Limb (tissue), 2 donors: Measurements from ENCODE around the gene ADAMTS9.

Experiments used
- DNase-seq, 2 donors: peaks; one replicate each; pipeline ENCODE4 v3.0.0-alpha.2; 2016; ENCODE audit errors: extremely low spot score in 2 of 2

Gene ADAMTS9, protein sequence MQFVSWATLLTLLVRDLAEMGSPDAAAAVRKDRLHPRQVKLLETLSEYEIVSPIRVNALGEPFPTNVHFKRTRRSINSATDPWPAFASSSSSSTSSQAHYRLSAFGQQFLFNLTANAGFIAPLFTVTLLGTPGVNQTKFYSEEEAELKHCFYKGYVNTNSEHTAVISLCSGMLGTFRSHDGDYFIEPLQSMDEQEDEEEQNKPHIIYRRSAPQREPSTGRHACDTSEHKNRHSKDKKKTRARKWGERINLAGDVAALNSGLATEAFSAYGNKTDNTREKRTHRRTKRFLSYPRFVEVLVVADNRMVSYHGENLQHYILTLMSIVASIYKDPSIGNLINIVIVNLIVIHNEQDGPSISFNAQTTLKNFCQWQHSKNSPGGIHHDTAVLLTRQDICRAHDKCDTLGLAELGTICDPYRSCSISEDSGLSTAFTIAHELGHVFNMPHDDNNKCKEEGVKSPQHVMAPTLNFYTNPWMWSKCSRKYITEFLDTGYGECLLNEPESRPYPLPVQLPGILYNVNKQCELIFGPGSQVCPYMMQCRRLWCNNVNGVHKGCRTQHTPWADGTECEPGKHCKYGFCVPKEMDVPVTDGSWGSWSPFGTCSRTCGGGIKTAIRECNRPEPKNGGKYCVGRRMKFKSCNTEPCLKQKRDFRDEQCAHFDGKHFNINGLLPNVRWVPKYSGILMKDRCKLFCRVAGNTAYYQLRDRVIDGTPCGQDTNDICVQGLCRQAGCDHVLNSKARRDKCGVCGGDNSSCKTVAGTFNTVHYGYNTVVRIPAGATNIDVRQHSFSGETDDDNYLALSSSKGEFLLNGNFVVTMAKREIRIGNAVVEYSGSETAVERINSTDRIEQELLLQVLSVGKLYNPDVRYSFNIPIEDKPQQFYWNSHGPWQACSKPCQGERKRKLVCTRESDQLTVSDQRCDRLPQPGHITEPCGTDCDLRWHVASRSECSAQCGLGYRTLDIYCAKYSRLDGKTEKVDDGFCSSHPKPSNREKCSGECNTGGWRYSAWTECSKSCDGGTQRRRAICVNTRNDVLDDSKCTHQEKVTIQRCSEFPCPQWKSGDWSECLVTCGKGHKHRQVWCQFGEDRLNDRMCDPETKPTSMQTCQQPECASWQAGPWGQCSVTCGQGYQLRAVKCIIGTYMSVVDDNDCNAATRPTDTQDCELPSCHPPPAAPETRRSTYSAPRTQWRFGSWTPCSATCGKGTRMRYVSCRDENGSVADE (N-terminal part only)

DNA sequence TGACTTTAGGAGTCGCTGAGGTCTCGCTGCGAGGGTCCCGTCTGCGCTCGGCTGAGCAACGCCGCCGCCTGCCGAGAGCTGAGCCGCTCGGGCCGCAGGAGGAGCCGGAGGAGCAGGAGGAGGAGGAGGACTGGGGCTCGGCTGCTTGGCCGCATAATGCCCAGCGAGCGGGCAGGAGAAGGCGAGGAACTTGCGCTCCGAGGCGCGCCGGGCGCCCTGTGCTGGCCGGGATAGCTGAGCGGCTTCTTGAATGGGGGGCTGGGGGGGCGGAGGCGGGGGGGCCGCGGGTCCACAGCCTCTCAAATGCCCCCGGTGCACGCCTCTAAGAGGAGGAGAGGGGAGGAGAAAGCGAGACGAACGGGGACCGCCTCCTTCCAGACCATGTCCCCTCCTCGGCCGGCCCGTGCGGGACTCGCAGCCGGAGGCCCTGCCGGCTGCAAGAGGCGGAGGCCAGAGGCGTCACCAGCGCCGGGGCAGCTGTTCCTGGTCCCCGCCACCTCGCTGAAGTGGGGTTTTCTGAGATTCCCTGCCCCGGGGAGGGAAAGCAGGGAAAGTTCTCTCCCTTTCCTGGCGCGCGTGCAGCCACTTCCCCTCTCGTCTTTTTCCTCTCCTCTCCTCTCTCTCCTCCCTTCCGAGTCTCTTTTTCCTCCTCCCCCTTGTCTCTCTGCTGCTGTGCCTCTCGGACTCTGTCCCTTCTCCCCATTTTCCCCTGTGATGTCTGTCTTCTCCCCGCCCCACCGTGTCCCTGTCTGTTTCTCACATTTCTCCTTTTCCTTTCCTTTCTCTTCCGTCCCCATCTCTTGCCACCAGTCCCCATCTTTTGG is at the start of gene ADAMTS9:
ADAMTS9 (minus strand) TSS at position 220 of the 824 bp plus-strand sequence. CDS start 343 bp downstream, outside the sequence.
- DNase-seq, result peak; percentile 91 to 92

DNA sequence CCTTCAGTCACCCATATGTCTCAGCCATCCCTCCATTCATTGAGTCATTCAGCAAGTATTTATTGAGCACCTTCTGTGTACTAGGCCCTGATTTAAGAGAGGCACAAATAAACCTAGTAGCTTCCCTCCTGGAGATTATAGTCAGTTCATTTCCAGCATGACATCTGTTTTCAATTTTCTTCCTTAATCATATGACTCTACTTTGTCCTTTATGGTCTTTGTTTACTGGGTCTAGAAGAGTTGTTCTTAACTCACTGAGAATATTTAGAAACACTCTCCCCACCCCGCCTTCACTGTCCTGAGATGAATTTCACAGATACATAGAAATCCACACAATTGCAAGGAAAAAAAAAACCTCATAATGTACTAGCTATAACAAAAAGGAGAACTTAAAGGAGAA is 44.8 kb upstream of the ADAMTS9 start:
- no peak for DNase-seq

DNA sequence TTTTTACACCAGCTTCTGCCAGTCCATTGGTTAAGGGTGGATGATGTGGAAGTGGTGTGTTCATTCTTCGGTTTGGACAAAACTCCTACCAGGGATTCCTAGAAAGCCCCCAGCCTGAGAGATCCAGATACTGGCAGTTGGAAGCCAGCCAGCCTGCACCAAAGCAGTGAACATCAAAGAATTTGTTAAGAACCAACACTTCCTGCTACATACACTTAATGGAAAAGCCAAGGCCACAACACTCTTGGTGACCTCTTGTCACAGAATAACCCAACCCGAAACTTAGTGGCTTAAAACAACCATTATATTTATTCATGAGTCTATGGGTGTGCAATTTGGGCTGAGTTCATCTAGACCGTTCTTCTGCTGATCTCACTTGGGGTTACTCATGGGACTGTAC is 42.9 kb upstream of the ADAMTS9 start:
- DNase-seq, result no peak

DNA sequence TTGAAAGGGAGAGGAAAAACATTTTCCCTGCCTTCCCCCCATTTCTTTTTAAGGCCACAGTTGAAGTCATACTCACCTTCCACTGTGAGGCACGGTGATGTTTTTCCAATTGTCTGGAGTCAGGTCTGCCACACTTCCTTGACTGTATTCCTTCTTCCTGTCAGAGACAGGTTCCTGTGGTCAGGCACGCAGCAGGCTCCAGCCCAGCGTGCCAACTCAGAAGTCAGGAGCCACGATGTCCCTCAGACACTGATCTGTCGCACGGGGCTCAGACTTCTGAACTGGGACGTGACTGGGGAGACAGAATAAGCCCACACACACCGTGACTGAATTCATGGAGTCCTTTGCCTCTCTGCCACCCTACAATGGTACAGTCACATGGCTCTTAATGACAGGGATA is 41.2 kb upstream of the ADAMTS9 start:
- no peak for DNase-seq

DNA sequence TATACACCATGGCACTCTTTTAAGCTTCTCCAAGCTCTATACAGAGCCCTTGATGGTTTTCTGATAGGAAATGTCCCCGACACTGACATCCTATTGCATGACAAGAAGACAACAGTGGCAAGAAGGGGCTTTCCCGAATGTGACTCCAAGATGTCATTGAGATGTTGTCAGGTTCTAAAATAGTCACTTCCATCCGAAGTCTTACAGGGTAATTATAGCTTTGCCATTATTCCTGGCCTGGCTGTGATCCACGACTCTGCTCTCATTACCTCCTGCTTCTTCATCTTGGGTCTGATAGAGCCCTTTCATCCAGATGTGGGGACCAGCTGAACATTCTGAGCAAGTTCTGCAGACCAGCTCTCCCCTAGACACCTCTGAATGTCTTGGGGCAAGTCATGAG is 40.6 kb upstream of the ADAMTS9 start:
- no peak for DNase-seq

DNA sequence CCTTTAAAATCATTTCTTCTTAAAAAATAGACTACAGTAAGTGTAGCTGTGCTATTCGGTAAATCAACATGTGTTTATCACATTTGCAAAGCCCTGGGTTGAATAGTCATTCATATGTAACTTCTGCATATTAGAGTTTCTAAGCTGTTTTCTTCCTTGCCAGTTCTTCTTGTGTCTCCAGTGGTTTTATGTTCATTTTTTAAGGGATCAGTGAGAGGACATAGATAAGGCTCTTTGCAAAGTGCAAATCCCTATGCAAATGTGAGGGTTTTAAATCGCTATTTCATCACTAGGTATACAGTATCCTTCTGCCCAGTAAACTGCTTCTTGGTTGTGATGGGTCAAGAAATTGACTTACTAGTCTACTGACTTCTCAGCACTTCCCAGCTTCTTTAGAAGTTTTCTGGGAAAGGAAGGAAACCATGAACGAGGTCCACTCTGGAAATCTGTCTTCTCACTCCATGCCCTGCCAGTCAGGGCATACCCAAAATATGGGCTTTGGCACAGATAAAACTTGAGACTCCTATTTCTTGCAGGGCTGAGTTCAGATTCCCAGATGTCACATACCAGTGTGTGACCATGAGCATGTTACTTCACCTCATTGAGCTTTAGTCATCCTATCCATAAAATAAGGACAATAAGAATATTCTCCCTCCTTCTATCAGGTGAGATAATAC is 38.8 kb upstream of the ADAMTS9 start:
- no peak for DNase-seq

DNA sequence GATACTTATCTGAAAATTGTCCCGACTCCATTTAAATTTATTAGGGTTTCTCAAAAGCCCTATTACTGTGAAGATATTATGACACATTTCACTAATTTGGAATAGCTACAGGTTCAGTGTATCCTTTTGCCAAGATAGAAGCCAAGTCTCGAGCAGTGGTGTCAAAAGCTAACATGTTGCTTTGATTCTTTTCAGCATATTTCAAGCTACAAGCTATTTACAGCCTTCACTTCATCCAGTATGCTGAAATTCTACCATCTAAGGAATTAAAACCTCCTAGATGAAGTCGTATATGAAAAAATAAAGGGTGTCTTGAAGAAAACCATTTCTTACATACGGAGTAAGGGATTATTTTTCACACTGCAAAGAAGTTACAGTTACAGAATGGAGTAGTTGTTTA is 31.2 kb upstream of the ADAMTS9 start:
- DNase-seq, result no peak

DNA sequence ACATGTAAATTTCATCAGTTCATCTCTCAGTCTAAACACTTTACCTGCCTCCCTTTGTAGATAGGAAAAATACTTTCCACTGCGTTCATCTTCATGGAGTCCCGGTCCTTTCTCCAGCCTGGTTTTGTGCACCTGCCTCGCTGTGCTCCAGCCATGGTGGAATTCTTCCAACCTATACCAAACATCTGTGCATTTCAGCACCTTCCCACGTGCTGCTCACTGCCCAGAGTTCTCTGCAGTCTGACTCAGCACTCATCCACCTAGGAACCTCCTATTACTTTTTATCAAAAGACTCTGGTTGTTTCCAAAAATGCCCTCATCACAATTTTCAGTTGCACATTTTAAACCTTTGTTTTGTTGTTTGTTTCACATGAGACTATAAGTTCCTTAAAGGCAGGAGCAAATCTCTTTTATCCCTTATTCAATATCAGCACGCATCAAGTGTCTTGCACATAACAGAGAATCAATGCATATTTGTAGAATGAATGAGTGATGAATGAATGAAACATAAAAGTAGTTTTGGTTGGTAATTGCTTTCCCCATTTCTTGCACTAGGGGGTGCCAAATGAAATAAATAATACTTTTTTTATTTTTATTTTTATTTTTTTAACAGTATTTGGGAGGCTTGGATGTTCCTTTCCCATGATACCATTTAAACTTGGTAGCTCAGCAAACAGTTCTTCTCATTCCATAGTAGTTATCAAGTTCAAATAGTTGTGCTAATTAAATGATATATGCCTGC is 30.2 kb upstream of the ADAMTS9 start:
- DNase-seq, result no peak

DNA sequence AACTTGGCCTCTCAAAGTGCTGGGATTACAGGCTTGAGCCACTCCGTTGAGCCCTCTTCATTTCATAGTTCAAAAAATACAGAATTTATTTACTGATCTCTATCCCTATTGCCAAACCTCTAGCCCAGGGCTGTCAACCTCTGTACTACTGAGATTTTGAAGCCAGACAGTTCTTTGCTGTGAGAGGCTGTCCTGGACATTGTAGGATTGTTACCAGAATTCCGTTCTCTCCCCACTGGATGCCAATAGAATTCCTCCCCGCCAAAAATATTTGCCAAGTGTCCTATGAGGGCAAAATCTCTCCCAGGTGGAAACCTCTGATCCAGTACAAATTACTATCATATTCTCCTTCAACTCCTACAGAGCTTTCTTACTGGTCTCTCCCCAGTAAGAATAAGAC is 29.6 kb upstream of the ADAMTS9 start:
- DNase-seq, result no peak

DNA sequence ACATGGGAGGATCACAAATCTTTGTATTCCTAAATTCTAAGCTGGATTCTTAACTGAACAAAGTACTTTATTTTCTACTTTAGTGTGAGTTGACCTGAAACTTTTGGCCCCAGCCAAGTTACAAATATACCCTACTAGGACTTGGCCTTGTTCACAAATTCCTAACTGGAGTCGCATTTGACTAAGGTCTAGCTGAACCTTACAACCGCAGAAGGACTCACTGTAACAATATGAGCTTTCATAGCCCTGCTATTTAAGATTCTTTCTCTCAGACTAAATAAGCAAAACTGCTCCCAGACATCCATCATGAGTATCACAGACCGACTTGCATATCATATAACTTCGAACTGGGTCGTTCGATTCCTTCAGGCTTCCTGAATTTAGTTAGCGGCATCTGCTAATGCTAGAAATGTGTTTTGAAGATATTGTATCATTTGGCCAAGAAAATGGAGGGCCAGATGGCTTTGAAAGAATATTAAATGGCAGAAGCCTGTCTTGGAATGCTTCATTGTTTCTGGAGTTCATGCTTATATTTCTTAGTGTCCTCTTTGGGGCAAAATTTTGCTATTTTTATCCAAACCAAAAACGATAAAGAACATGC is 28.4 kb upstream of the ADAMTS9 start:
- DNase-seq, result no peak

DNA sequence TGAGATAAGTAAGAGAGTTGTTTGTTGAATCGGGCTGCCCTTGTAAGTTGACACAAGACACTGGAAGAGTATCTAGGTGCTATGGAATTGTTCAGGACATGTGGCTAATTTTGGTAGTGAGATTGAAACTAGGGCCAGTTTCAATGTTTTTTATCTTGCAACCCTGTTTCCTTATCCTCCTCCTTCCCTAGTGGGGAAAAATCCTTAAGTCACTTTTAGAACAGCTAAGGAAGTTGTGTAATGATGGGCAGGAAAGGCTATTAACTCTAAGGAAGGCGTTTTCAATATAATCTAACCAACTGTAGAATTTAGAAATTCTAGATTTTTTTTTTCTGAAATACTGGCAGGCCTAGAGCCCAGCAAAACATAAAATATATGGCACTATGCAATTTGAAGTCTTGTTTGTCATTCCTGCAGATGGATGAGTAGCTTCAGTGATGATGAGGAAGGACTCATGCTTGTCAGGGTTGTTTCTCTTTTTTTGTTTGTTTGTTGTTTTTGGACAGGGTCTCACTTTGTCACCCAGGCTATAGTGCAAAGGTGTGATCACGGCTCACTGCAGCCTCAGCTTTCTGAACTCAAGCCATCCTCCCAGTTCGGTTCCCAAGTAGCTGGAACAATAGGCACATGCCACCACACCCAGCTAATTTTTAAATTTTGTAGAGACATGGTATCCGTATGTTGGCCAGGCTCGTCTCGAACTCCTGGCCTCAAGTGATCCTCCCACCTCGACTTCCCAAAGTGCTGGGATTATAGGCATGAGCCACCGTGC is 27.6 kb upstream of the ADAMTS9 start:
- no peak for DNase-seq

DNA sequence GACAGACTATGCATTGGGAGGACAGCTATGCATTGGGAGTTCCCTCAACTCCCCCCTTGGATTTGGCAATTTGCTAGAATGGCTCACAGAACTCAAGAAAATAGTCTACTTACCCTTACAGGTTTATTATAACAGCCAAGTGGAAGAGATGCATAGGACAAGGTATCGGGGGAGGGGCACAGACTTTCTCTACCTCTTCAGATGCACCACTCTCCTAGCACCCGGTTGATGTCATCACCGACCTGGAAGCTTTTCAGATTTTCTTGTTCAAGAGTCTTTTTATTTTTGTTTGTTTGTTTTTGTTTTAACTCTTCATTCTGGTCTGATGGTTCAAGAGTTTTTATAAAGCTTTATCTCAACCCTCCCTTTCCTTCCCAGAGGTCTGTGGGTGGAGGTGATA is 20.7 kb upstream of the ADAMTS9 start:
- no peak for DNase-seq

DNA sequence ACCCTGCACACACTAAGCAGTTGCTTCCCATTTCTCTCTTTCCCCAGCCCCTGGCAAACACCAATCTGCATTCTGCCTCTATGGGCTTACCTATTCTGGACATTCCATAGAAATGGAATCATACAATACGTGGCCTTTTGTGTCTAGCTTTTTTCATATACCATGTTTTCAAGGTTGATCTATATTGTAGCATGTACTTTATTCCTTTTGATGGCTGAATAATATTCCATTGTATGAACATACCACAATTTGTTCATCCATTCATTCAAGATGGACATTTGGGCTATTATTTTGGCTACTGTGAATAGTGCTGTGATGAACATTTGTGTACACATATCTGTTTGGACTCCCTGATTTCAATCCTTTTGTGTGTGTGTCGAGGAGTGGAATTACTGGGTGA is 18.1 kb upstream of the ADAMTS9 start:
- no peak for DNase-seq

DNA sequence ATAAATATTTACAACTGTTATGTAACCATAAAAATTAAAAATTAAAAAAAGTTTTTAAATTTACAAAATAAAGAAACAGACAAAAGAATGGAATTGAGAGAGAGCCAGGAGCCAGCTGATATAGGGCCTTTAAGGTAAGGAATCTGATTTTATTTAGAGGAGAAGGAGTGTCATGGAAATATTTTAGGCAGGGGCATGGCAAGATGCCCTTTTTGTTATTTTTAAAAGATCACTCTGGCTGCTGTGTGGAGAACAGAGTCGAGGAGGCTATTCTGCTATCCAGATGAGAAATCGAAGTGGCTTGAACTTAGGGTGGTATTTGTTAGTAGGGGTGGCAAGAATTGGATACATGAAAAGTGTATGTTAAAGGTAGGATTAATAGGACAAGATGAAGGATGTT is 9.1 kb upstream of the ADAMTS9 start:
- DNase-seq, result no peak

DNA sequence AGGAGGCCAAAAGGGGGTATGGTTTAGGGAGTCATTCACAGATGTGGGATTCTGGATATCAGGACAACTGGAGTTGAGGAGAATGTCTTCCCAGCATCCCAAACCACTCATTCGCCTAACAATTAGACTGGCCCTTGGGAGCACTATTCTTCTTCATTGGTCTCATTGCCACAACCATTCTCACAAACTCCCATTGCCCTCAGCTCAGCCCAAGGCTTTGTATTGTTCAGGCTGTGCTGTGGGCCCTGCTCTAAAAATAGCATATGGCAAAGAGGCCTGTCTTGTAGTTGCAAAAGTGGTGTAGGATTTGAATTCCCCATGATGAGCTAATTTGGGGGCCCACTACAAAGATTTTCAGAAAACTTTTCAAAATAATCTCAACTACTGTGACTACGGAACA is 6.3 kb upstream of the ADAMTS9 start:
- no peak for DNase-seq

DNA sequence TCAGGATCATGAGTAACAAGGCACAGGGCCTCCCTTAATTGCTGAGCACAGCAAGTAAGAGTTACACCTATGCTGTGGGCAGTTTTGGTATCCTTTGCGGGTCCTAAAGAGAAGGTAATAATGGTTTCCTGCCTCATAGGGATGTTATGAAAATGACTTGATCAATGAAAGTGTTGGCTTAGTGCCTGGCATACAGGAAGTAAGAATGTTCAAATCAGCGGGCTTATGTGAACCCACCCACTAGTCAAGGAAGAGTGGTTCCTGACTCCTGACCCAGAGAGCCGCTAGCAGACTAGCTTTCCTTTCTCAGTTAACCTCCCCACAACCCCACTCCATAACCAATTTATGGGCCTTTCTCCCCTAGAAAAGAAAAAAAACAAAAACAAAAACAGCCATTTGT is 5.2 kb upstream of the ADAMTS9 start:
- DNase-seq, result no peak

DNA sequence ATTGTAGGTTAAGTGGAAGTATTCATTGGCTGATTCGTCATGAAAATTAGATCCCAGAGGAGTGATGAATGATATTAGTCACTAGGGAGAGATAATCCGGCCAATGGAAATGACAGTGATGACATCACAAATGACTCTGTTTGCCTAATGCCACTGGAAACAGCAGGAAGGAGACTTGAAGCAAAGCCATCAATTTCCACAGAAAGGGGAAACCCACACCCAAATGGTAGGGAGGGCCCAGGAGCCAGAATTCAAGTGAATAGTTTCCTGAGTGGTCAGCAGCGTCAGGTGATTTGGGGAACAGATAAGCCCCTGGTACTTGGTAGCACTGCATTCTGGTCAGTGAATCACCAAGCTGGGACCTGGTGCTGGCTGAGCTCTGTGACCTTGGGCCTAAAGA is 3.3 kb upstream of the ADAMTS9 start:
- no peak for DNase-seq

DNA sequence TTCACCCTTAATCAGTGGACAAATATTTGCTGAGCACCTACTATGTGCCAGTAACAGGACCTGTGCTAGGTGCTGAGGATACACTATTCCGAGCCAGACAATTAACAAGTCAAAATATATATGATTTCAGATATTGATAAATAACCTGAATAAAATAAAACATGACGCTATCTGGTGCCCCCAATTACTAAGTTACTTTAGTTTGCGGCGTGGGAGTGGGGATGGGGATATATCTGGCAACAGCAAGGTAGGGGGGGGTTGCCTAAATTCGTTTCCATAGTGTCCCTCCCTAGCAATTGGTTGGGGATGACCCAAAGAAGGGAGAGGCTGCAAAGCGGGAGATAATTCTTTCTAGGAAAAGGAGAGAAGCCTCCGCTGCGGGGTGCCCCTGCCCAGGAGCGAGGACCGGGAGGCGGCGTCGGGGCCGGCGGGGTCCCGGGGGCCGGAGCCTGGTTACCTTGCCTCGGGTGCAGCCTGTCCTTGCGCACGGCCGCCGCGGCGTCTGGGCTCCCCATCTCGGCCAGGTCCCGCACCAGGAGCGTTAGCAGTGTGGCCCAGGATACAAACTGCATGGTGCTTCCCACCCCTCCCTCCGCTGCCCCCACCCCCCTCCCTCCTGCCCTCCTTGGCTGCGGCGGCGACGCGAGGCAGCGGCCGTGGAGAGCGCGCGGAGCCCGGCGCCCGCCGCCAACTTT is 567 bp downstream of the ADAMTS9 start:
- DNase-seq, result no peak
